ENCODE measurements around the gene MORN1.

Gene MORN1

GRCh38 chr1:2376931-2377672, 14.3 kb downstream of the MORN1 start:
- no peak overlapping the region for H3K4me3 ChIP-seq (ENCODE audit: low read depth, low read length)
- TF ChIP-seq CTCF (IDR thresholded peaks at IDR 0.05; ENCODE audit: low read depth, low read length), result no peak

GRCh38 chr1:2376261-2376741, 15.1 kb downstream of the MORN1 start:
- no peak overlapping the region for H3K4me3 ChIP-seq (ENCODE audit: low read depth, low read length)
- TF ChIP-seq CTCF (IDR thresholded peaks at IDR 0.05; ENCODE audit: low read depth, low read length), result no peak

GRCh38 chr1:2375923-2376260, 15.5 kb downstream of the MORN1 start:
- TF ChIP-seq CTCF (IDR thresholded peaks at IDR 0.05; ENCODE audit: low read depth, low read length), result no peak
- no peak overlapping the region for H3K4me3 ChIP-seq (ENCODE audit: low read depth, low read length)

GRCh38 chr1:2375246-2375922, 16.0 kb downstream of the MORN1 start:
- H3K4me3 ChIP-seq (ENCODE audit: low read depth, low read length), result no peak overlapping the region
- TF ChIP-seq CTCF (IDR thresholded peaks at IDR 0.05; ENCODE audit: low read depth, low read length), result no peak

- H3K4me3 ChIP-seq (ENCODE audit: low read depth, low read length), result no peak overlapping the region
- no peak for TF ChIP-seq CTCF (IDR thresholded peaks at IDR 0.05; ENCODE audit: low read depth, low read length)
Observed at GRCh38 chr1:2374252-2375155, 16.9 kb downstream of the MORN1 start.

GRCh38 chr1:2373551-2374251, 17.7 kb downstream of the MORN1 start:
- no peak overlapping the region for H3K4me3 ChIP-seq (ENCODE audit: low read depth, low read length)
- no peak for TF ChIP-seq CTCF (IDR thresholded peaks at IDR 0.05; ENCODE audit: low read depth, low read length)
